ENCODE data around the gene ALDH16A1. TPM values are rescaled to one million over a fixed set of nuclear protein-coding genes. Genes with fewer than 3 reads are reported as not detected.

ALDH16A1 gene
- total RNA-seq, 1 donor from 2014 or later: 46.0 TPM

GRCh38 chr19:49479975-49480628 is 27.1 kb downstream of the ALDH16A1 start:
- no peaks in the 10 kb centered on the region for H3K9me3 Mint-ChIP-seq (ENCODE audit: low read depth)
- DNase-seq (ENCODE audit: low spot score, unreplicated experiment): no peak
- H3K4me1 Mint-ChIP-seq (ENCODE audit: low read depth): peaks cover 4% of the 10 kb centered on the region
- no peak for TF ChIP-seq CTCF (IDR thresholded peaks at IDR 0.05; ENCODE audit: unreplicated experiment)
- no peak overlapping the region for H3K4me3 Mint-ChIP-seq (ENCODE audit: low read depth)
- H3K27me3 Mint-ChIP-seq: peaks cover 13% of the 10 kb centered on the region
- H3K27ac Mint-ChIP-seq: no peak overlapping the region
- H3K36me3 Mint-ChIP-seq (ENCODE audit: insufficient read depth): no peaks in the 10 kb centered on the region

GRCh38 chr19:49481020-49481683 is 28.1 kb downstream of the ALDH16A1 start:
- H3K4me1 Mint-ChIP-seq (ENCODE audit: low read depth): peaks cover 4% of the 10 kb centered on the region
- no peaks in the 10 kb centered on the region for H3K36me3 Mint-ChIP-seq (ENCODE audit: insufficient read depth)
- H3K27me3 Mint-ChIP-seq: peaks cover 3% of the 10 kb centered on the region
- peak overlapping the region; percentile 87 for H3K27ac Mint-ChIP-seq
- no peaks in the 10 kb centered on the region for H3K9me3 Mint-ChIP-seq (ENCODE audit: low read depth)
- no peak overlapping the region for H3K4me3 Mint-ChIP-seq (ENCODE audit: low read depth)
- no peak for TF ChIP-seq CTCF (IDR thresholded peaks at IDR 0.05; ENCODE audit: unreplicated experiment)
- no peak for DNase-seq (ENCODE audit: low spot score, unreplicated experiment)

GRCh38 chr19:49486232-49486631 is 33.2 kb downstream of the ALDH16A1 start:
- peaks cover 14% of the 10 kb centered on the region for H3K4me1 Mint-ChIP-seq (ENCODE audit: low read depth)
- no peaks in the 10 kb centered on the region for H3K9me3 Mint-ChIP-seq (ENCODE audit: low read depth)
- H3K4me3 Mint-ChIP-seq (ENCODE audit: low read depth): peak overlapping the region; percentile 35
- H3K36me3 Mint-ChIP-seq (ENCODE audit: insufficient read depth): peaks cover 16% of the 10 kb centered on the region
- H3K27me3 Mint-ChIP-seq: no peaks in the 10 kb centered on the region
- no peak for DNase-seq (ENCODE audit: low spot score, unreplicated experiment)
- peak overlapping the region; percentile 69 for H3K27ac Mint-ChIP-seq
- TF ChIP-seq CTCF (IDR thresholded peaks at IDR 0.05; ENCODE audit: unreplicated experiment): no peak

GRCh38 chr19:49486710-49487276 is 33.8 kb downstream of the ALDH16A1 start:
- Mint-ChIP-seq H3K9me3 (ENCODE audit: low read depth) (no peaks in the 10 kb centered on the region), H3K27me3 (no peaks in the 10 kb centered on the region), H3K27ac (peak overlapping the region; percentile 96), H3K4me1 (ENCODE audit: low read depth) (peaks cover 14% of the 10 kb centered on the region), H3K36me3 (ENCODE audit: insufficient read depth) (peaks cover 18% of the 10 kb centered on the region), H3K4me3 (ENCODE audit: low read depth) (peak overlapping the region; percentile 97)
- peak; percentile 34 for TF ChIP-seq CTCF (IDR thresholded peaks at IDR 0.05; ENCODE audit: unreplicated experiment)
- DNase-seq (ENCODE audit: low spot score, unreplicated experiment): no peak

- Mint-ChIP-seq H3K4me3 (ENCODE audit: low read depth) (peak within 1 kb of the TSS; percentile 97), H3K27me3 (no peaks in the 10 kb centered on the region), H3K4me1 (ENCODE audit: low read depth) (peaks cover 14% of the 10 kb centered on the region), H3K27ac (peak within 1 kb of the TSS; percentile 96), H3K36me3 (ENCODE audit: insufficient read depth) (peaks cover 21% of the 10 kb centered on the region), H3K9me3 (ENCODE audit: low read depth) (no peaks in the 10 kb centered on the region)
- peak; percentile 100 for DNase-seq (ENCODE audit: low spot score, unreplicated experiment)
- no peak for TF ChIP-seq CTCF (IDR thresholded peaks at IDR 0.05; ENCODE audit: unreplicated experiment)
These were observed 34.4 kb downstream of the ALDH16A1 start, which contains the start of gene RPL13A for GRCh38 chr19:49487277-49488045. RPL13A (plus strand) TSS chr19:49487608; CDS start chr19:49487630, 22 bp downstream.

Data from progenitor cell of endocrine pancreas (in vitro differentiated cells).